GM21576 (cell line): ENCODE measurements around the gene COX17.
A peak's percentile ranks its signal among the peaks of the same experiment; 100 is the strongest.

ENCODE experiments used
- ATAC-seq: cut with Tn5 transposase; IDR thresholded peaks from one replicate; pipeline ENCODE4 v1.9.1; 2021; ENCODE audit warnings: mild to moderate bottlenecking, moderate library complexity; ENCODE audit not compliant: unreplicated experiment

COX17 gene

GRCh38 chr3:119647171-119647570, 30.0 kb downstream of the COX17 start:
- no peak for ATAC-seq

DNA sequence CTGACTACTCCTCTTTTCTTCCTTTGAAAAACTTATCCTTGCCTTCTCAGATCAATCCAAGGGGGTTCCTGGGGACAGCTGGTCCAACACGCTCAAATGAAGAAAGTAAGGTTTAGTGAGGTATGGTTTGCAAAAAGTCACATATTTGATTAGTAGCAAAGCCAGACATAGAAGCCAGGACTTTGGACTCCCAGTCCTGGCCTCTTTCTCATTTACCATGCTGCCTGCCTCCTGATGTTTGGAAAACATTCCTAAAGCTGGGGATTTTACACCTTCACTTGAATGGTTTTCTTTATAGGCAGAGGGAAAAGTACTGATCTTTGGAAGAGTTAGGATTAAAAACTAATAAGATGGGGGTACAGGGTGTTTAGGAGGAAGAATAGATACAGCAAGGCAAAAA, 31.4 kb downstream of the COX17 start:
- ATAC-seq: no peak

DNA sequence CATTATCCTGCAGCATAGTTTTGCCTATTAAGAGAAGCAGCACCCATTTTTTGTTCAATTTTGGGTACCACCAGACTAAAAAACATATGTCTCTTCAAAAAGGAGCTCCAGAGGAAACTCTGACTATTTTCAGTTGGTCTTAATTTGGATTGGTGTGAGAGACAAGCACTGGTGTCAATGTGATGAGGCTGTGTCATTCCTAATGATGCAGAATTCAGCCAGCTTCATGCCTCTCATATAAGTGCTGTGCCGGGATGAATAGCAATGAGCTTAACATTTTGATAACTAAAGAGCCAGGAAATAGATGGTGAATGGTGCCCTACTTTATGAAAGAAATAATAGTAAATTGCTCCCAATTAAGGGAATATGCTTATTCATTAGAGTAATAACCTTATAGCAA, 32.7 kb downstream of the COX17 start:
- no peak for ATAC-seq

DNA sequence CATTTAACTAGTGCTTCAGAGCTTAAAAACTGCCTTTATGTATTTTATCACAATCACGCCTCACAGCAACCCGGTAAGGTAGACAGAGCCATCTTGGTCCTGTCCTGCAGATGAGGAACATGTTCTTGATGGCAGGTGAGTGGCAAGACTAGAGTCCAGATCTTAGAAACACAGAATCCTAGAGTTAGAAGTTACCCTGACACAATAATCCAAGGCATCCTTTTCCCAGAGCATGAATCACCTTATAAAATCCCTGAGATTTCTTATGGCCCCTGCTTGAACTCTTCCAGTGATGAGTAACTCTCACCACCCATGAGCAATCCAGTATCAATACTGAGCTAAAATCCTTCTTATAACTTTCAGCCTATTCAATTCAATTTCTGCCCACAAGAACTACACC, 33.7 kb downstream of the COX17 start:
- ATAC-seq: no peak

DNA sequence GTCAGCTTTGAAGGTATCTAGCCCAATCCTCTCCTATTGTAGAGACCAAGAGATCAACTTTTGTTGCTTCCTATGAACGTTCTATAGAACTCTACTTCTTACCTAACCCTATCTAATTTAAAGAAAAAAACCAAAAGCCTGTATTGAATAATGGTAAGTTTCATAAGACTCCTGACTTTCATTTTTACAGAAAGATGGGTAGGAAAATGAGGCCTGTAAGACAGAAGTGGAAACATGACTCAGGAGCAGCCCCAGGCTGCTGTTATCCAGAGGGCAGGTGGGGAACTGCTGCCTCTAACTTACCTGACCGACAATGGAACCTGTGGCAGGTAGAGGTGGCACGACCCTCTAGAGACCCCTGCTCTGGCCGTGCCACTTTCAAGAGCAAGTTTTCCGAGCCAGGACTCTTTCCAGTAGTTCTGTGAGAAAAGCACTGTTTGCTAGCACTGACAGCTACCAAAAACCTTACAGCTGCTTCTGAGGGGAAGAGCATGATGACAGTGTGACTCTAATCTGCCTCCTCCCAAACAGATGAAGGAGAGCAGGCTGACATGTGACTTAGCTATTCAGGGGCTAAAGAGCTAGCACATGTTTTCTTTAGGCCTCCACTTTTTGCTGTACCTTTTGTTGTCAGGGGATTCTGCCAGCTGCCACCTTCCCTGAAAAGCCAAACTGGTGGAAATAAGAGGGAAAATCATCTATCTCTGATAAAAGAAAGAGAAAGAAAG, 34.3 kb downstream of the COX17 start:
- ATAC-seq: no peak

GRCh38 chr3:119641416-119641815, 35.8 kb downstream of the COX17 start:
- ATAC-seq: no peak

DNA sequence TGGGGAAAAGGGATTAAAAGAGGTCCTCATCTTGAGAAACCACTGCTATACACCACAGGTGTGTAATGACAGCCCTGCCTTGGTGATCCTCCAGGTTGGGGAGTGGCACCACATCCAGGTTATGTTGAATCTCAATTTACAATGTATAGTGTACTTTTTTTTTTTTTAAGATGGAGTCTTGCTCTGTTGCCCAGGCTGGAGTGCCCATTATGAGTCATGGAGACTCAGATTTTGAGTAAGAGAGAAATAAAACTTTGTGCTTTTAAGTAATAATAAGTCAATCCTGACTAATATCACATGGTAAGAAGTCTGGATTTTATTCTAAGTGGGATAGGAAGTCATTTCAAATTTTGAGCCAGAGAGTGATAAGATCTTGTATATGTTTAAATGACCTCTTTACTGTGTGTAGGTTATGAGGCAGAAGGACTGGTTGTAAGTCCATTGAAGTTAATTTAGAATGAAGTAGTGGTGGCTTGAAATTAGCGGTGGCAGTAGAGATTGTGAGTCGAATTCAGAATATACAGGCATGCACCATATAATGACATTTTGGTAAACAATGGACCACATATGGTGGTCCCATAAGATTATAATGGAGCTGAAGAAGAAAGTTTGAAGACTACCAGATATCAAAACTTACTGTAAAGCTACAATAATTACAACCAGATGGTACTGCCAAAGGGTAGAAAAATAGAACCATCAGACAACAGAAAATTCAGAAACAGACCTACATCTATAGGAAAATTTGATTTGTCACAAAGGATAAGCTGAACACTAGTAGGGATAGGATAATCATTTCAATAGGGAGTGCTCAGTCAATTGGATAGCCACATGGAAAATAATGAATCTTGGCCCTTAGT, 37.5 kb downstream of the COX17 start:
- ATAC-seq: no peak

DNA sequence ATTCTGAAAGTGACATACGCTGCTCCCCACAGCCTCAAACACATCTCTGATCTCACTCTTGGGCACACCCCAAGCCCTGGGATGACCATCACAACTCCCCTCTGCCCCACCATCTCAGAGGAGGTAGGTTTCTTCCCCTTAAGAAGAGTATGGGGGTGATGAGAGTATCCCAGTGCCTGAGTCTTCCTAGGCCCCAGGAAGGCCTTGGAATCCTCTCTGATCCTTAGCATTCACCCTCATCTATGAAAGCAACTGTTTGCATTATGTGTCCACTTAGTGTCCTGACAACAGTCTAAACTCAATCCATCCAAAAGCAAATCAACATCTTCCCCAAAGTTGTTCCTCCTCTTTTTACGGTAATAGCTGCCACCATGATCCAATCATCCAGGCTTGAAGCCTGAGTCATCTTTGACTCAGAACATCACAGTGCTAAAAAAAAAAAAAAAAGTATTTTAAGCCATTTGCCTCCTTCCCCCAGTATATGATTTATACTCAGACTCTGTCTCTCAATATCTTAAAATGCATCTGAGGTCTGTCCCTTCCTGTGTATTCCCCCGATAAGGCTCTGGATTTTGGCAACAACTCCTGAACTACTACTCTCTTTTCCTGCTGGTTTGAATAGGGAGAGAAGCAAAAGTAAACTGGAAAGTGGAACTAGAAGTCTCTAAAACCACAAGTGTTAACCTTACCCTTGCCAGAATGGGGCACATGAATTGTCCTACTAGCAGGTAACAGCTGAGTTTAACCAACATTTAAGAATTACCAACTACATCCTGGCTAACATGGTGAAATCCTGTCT, 39.3 kb downstream of the COX17 start:
- ATAC-seq: peak; percentile 29

GRCh38 chr3:119636891-119637611, 40.2 kb downstream of the COX17 start:
- no peak for ATAC-seq

- no peak for ATAC-seq
Measured at GRCh38 chr3:119636249-119636648, 41.0 kb downstream of the COX17 start.

DNA sequence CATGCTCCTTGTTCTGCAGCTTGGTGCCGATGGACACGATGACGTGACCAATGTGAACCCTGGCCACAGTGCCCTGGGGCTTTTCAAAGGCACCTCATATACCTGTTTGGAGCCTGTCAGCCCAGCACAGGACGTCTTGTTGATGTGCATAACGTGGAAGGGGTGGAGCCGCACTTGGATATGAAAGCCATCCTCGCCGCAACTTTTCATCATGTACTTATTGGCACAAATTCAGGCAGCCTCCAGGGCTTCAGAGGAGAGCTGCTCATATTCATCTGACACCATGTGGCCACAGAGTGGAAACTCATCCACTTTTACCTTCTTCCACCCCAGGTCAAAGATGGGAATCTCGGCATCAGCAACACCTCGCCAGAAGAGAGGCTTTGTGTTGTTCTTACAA, 41.5 kb downstream of the COX17 start:
- ATAC-seq: no peak

- no peak for ATAC-seq
Measured at GRCh38 chr3:119632829-119633228, 44.4 kb downstream of the COX17 start.

GRCh38 chr3:119632216-119632615, 45.0 kb downstream of the COX17 start:
- no peak for ATAC-seq

DNA sequence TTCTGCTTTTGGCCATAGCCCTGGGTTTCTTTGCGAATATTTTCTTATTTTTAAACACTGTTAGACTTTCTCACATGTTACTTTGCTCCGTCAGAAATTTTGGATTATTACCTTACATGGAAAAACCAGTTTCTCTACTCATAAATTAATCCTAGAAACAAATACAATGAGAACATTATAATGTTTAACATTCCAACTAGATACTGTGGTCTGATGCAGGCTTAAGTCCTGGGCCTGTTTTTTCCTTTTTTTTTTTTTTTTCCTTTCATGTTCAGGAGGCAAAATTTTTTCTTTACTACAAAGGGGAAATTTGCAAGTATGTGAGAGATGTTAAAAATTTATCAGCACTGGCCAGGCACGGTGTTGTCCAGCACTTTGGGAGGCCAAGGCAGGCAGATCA, 45.7 kb downstream of the COX17 start:
- ATAC-seq: no peak

DNA sequence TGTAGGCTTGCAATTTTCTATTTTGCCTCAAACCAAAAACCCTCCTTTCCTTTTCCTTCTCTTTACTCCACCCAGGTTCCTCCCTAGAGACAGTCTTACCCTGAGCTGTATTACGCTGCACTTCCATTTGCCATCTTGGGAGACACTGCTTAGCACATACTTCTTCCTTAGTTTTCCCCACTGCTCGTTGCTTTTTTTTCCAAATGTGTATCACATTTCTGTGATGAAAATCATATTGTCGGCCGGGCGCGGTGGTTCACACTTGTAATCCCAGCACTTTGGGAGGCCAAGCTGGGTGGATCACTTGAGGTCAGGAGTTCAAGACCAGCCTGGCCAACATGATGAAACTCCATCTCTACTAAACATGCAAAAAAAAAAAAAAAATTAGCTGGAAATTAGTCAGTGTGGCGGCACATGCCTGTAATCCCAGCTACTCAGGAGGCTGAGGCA, 46.3 kb downstream of the COX17 start:
- ATAC-seq: no peak

- no peak for ATAC-seq
Measured at GRCh38 chr3:119630128-119630879, 46.9 kb downstream of the COX17 start.

- ATAC-seq: peak; percentile 22
Measured at GRCh38 chr3:119628816-119629445, 48.3 kb downstream of the COX17 start.

GRCh38 chr3:119628390-119628789, 48.8 kb downstream of the COX17 start:
- peak; percentile 70 for ATAC-seq

- no peak for ATAC-seq
Measured at GRCh38 chr3:119627461-119627860, 49.7 kb downstream of the COX17 start.

DNA sequence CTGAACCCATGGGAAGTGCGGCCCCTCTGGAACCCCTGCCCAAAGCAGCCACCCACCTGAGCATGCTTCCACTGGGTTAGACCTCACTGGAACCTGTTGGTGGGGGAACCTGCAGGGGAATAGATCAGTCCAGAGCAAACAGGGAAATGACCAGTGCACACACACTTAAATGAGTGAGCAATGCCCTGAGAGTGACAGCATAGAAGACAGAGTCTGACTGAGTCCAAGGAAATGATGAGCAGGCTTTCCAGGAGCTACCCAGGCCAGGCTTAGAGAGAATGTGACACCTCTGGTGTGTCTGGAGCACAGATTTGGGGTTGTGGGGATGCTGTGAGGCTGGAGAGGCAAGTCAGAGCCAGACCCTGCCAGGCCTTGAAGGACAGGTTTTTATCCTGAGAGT, 51.0 kb downstream of the COX17 start:
- no peak for ATAC-seq
